Measurements from ENCODE around the gene VTA1. TPM values are rescaled to one million over a fixed set of nuclear protein-coding genes. Genes with fewer than 3 reads are reported as not detected.
"Not testable (repeated sequence)": the region's sequence is repeated elsewhere in the genome, so short reads cannot be mapped to it uniquely, and the experiment has no call there.

The VTA1 gene, protein sequence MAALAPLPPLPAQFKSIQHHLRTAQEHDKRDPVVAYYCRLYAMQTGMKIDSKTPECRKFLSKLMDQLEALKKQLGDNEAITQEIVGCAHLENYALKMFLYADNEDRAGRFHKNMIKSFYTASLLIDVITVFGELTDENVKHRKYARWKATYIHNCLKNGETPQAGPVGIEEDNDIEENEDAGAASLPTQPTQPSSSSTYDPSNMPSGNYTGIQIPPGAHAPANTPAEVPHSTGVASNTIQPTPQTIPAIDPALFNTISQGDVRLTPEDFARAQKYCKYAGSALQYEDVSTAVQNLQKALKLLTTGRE
- total RNA-seq: 20.9 TPM

DNA sequence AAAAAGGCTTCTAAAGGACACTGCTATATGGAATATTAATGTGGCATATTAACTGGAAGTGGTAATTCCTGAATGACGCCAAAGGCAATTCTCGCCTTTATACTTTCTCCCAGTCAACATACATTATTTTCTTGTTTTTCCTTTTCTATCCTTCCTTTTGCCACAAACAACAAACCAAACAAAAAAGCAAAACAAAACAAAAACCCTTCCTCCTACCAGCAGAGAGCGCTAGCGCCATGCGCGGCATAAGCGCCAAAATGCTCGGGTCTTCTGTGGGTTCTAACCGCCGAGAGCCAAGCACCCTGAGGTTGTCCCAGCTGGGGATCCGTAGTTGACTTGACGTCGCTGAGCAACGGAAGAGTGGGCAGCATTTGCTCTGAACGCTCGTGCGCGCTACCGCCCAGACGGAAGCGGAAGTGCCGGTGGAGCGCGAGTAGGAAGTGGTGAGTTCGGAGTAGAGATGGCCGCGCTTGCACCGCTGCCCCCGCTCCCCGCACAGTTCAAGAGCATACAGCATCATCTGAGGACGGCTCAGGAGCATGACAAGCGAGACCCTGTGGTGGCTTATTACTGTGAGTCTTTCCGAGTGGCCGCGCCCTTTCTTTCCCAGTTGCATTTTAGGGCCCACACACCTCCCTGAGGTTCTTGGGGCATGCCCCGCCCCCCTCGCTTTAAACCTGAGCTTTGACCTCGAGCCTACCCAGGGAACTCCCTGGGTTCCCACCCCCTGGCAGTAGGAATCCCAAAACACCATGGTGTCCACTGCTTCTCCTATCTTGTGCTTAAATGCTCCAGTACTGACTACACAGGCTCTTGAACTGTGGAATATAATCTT is at the start of gene VTA1, which contains the start of gene NMBR:
Gene VTA1 (plus strand): TSS at position 436 of the 835 bp plus-strand sequence. CDS start 25 bp downstream, at position 461.
Gene NMBR (minus strand): TSS at position 295 of the 835 bp plus-strand sequence. CDS start 58,464 bp downstream, outside the sequence.
- no peaks in the 10 kb centered on the region for H3K27me3 ChIP-seq (ENCODE audit: control insufficient read depth in 3 of 3, insufficient read depth in 3 of 3, low read length in 3 of 3)
- H3K4me3 ChIP-seq (ENCODE audit: low read length in 3 of 3): peak within 1 kb of the TSS; percentile 92 to 99 (median 97)
- no peaks in the 10 kb centered on the region for H3K9me3 ChIP-seq (ENCODE audit: control insufficient read depth in 3 of 3, low read length in 3 of 3)
- H3K27ac ChIP-seq (ENCODE audit: low read depth, low read length): peak within 1 kb of the TSS; percentile 45
- peaks cover 7 to 10% (median 10%) of the 10 kb centered on the region in 3 donors for H3K4me1 ChIP-seq (ENCODE audit: control insufficient read depth in 3 of 3, insufficient read depth in 3 of 3, low read length in 3 of 3)
- no peaks in the 10 kb centered on the region for H3K36me3 ChIP-seq (ENCODE audit: control insufficient read depth in 3 of 3, insufficient read depth in 3 of 3, low read length in 3 of 3)
- H3K9ac ChIP-seq (ENCODE audit: low read depth in 1 of 3, low read length in 3 of 3): peak within 1 kb of the TSS; percentile 80 to 87 (median 85)

DNA sequence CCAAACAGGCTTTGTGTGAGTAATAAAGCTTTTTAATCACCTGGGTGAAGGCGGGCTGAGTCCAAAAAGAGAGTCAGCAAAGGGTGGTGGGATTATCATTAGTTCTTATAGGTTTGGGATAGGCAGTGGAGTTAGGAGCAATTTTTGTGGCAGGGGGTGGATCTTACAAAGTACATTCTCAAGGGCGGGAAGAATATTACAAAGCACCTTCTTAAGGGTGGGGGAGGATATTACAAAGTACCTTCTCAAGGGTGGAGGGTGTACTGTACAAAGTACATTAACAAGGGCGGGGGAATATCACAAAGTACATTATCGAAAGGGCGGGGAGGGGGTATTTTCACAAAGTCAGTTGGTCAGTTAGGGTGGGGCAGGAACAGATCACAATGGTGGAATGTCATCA is 42.2 kb upstream of the VTA1 start:
- not testable (repeated sequence) for H3K9me3 ChIP-seq (ENCODE audit: control insufficient read depth in 3 of 3, low read length in 3 of 3); H3K27me3 ChIP-seq (ENCODE audit: control insufficient read depth in 3 of 3, insufficient read depth in 3 of 3, low read length in 3 of 3); H3K36me3 ChIP-seq (ENCODE audit: control insufficient read depth in 3 of 3, insufficient read depth in 3 of 3, low read length in 3 of 3); H3K4me1 ChIP-seq (ENCODE audit: control insufficient read depth in 3 of 3, insufficient read depth in 3 of 3, low read length in 3 of 3); H3K9ac ChIP-seq (ENCODE audit: low read depth in 1 of 3, low read length in 3 of 3); H3K27ac ChIP-seq (ENCODE audit: low read depth, low read length); H3K4me3 ChIP-seq (ENCODE audit: low read length in 3 of 3)

- H3K9me3 ChIP-seq (ENCODE audit: control insufficient read depth in 3 of 3, low read length in 3 of 3); H3K9ac ChIP-seq (ENCODE audit: low read depth in 1 of 3, low read length in 3 of 3); H3K4me1 ChIP-seq (ENCODE audit: control insufficient read depth in 3 of 3, insufficient read depth in 3 of 3, low read length in 3 of 3); H3K36me3 ChIP-seq (ENCODE audit: control insufficient read depth in 3 of 3, insufficient read depth in 3 of 3, low read length in 3 of 3); H3K27ac ChIP-seq (ENCODE audit: low read depth, low read length); H3K4me3 ChIP-seq (ENCODE audit: low read length in 3 of 3); H3K27me3 ChIP-seq (ENCODE audit: control insufficient read depth in 3 of 3, insufficient read depth in 3 of 3, low read length in 3 of 3): not testable (repeated sequence)
These were observed 36.2 kb upstream of the VTA1 start for GRCh38 chr6:142110820-142111219.

GRCh38 chr6:142112451-142113061 is 34.5 kb upstream of the VTA1 start:
- Histone ChIP-seq H3K9ac (ENCODE audit: low read depth in 1 of 3, low read length in 3 of 3) (no peak overlapping the region), H3K27ac (ENCODE audit: low read depth, low read length) (no peak overlapping the region), H3K4me1 (ENCODE audit: control insufficient read depth in 3 of 3, insufficient read depth in 3 of 3, low read length in 3 of 3) (no peaks in the 10 kb centered on the region), H3K9me3 (ENCODE audit: control insufficient read depth in 3 of 3, low read length in 3 of 3) (no peaks in the 10 kb centered on the region), H3K36me3 (ENCODE audit: control insufficient read depth in 3 of 3, insufficient read depth in 3 of 3, low read length in 3 of 3) (no peaks in the 10 kb centered on the region), H3K27me3 (ENCODE audit: control insufficient read depth in 3 of 3, insufficient read depth in 3 of 3, low read length in 3 of 3) (no peaks in the 10 kb centered on the region), H3K4me3 (ENCODE audit: low read length in 3 of 3) (no peak overlapping the region)

DNA sequence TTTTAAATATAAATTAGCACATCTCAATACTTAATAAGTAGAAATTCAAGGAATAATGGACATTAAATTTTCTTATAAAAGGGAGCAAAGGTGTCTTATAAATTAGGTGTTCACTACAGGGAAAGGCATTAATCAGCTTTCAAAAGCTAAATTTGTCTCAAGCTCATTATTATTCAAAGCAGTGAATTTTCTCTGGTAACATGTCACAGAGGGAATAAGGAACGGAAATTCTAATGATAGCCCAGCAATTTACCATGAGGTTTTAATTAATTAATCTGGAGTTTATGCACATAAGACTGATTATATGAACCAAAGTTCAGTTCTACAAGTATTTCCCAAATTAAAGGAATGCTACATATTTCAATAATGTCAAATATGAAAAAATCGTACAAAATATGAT is 29.7 kb upstream of the VTA1 start:
- Histone ChIP-seq H3K9me3 (ENCODE audit: control insufficient read depth in 3 of 3, low read length in 3 of 3) (no peaks in the 10 kb centered on the region), H3K27me3 (ENCODE audit: control insufficient read depth in 3 of 3, insufficient read depth in 3 of 3, low read length in 3 of 3) (no peaks in the 10 kb centered on the region), H3K27ac (ENCODE audit: low read depth, low read length) (no peak overlapping the region), H3K9ac (ENCODE audit: low read depth in 1 of 3, low read length in 3 of 3) (no peak overlapping the region), H3K4me3 (ENCODE audit: low read length in 3 of 3) (no peak overlapping the region), H3K36me3 (ENCODE audit: control insufficient read depth in 3 of 3, insufficient read depth in 3 of 3, low read length in 3 of 3) (no peaks in the 10 kb centered on the region), H3K4me1 (ENCODE audit: control insufficient read depth in 3 of 3, insufficient read depth in 3 of 3, low read length in 3 of 3) (no peaks in the 10 kb centered on the region)

DNA sequence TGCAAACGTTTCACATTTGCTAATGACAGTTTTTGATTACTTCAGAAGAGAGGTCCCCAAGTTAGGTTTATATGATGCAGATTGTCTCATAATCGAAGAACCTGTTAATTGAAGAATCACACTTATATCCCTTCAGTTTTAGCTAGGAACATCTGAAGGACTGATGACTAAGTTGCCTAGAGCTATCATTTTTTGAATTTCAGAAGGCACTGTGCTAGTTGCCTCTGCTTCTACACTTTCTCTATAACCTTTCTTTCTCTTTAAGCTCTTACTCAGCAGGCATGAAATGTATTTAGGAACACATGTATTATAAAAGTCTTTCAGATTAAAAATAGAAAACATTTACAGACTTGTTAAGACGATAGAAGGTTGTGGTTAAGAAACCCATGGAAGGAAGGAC is 28.7 kb upstream of the VTA1 start:
- Histone ChIP-seq H3K4me3 (ENCODE audit: low read length in 3 of 3) (no peak overlapping the region), H3K27me3 (ENCODE audit: control insufficient read depth in 3 of 3, insufficient read depth in 3 of 3, low read length in 3 of 3) (no peaks in the 10 kb centered on the region), H3K27ac (ENCODE audit: low read depth, low read length) (no peak overlapping the region), H3K9me3 (ENCODE audit: control insufficient read depth in 3 of 3, low read length in 3 of 3) (no peaks in the 10 kb centered on the region), H3K36me3 (ENCODE audit: control insufficient read depth in 3 of 3, insufficient read depth in 3 of 3, low read length in 3 of 3) (no peaks in the 10 kb centered on the region), H3K4me1 (ENCODE audit: control insufficient read depth in 3 of 3, insufficient read depth in 3 of 3, low read length in 3 of 3) (no peaks in the 10 kb centered on the region), H3K9ac (ENCODE audit: low read depth in 1 of 3, low read length in 3 of 3) (no peak overlapping the region)

- Histone ChIP-seq H3K27ac (ENCODE audit: low read depth, low read length) (no peak overlapping the region), H3K9ac (ENCODE audit: low read depth in 1 of 3, low read length in 3 of 3) (no peak overlapping the region), H3K9me3 (ENCODE audit: control insufficient read depth in 3 of 3, low read length in 3 of 3) (no peaks in the 10 kb centered on the region), H3K4me3 (ENCODE audit: low read length in 3 of 3) (no peak overlapping the region), H3K36me3 (ENCODE audit: control insufficient read depth in 3 of 3, insufficient read depth in 3 of 3, low read length in 3 of 3) (no peaks in the 10 kb centered on the region), H3K27me3 (ENCODE audit: control insufficient read depth in 3 of 3, insufficient read depth in 3 of 3, low read length in 3 of 3) (no peaks in the 10 kb centered on the region), H3K4me1 (ENCODE audit: control insufficient read depth in 3 of 3, insufficient read depth in 3 of 3, low read length in 3 of 3) (no peaks in the 10 kb centered on the region)
These were observed 28.1 kb upstream of the VTA1 start for GRCh38 chr6:142118925-142119324.

DNA sequence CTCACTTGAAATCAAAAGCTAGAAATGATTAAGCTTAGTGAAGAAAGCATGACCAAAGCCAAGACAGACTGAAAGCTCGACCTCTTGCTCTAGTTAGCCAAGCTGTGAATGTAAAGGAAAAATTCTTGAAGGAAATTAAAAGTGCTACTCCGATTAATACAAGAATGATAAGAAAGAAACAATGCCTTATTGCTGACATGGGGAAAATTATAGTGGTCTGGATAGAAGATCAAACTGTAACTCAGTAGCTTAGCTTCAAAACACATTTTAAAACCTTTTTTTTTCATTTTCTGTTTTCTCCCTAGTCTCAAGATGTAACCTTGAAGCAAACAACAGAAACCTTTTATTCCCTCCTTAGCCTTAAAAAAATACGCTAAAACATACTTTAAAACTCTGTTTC is 25.7 kb upstream of the VTA1 start:
- Histone ChIP-seq H3K27me3 (ENCODE audit: control insufficient read depth in 3 of 3, insufficient read depth in 3 of 3, low read length in 3 of 3) (no peaks in the 10 kb centered on the region), H3K4me3 (ENCODE audit: low read length in 3 of 3) (no peak overlapping the region), H3K4me1 (ENCODE audit: control insufficient read depth in 3 of 3, insufficient read depth in 3 of 3, low read length in 3 of 3) (no peaks in the 10 kb centered on the region), H3K9ac (ENCODE audit: low read depth in 1 of 3, low read length in 3 of 3) (no peak overlapping the region), H3K9me3 (ENCODE audit: control insufficient read depth in 3 of 3, low read length in 3 of 3) (no peaks in the 10 kb centered on the region), H3K27ac (ENCODE audit: low read depth, low read length) (no peak overlapping the region), H3K36me3 (ENCODE audit: control insufficient read depth in 3 of 3, insufficient read depth in 3 of 3, low read length in 3 of 3) (no peaks in the 10 kb centered on the region)

DNA sequence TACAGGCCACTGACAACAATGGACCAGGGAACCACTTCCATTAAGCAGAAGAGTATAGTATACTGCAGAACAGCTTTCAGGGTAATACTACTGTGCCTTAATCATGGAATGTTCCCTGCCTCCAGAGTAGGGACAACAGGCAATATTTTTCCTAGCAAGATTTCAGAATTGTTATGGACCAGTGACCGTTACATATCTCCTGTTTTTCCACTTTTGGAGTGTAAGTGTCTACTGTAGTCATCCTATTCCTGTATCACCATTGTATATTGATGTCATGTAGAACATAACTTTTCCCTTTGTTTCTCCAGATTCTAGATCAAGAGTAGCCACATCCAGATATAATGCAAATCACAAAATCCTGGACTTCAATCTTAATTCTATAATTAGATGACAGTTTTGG is 16.2 kb upstream of the VTA1 start:
- Histone ChIP-seq H3K36me3 (ENCODE audit: control insufficient read depth in 3 of 3, insufficient read depth in 3 of 3, low read length in 3 of 3) (no peaks in the 10 kb centered on the region), H3K9ac (ENCODE audit: low read depth in 1 of 3, low read length in 3 of 3) (no peak overlapping the region), H3K4me1 (ENCODE audit: control insufficient read depth in 3 of 3, insufficient read depth in 3 of 3, low read length in 3 of 3) (no peaks in the 10 kb centered on the region), H3K27ac (ENCODE audit: low read depth, low read length) (no peak overlapping the region), H3K4me3 (ENCODE audit: low read length in 3 of 3) (no peak overlapping the region), H3K9me3 (ENCODE audit: control insufficient read depth in 3 of 3, low read length in 3 of 3) (peaks cover 0 to 2% (median 0%) of the 10 kb centered on the region in 3 donors), H3K27me3 (ENCODE audit: control insufficient read depth in 3 of 3, insufficient read depth in 3 of 3, low read length in 3 of 3) (no peaks in the 10 kb centered on the region)

DNA sequence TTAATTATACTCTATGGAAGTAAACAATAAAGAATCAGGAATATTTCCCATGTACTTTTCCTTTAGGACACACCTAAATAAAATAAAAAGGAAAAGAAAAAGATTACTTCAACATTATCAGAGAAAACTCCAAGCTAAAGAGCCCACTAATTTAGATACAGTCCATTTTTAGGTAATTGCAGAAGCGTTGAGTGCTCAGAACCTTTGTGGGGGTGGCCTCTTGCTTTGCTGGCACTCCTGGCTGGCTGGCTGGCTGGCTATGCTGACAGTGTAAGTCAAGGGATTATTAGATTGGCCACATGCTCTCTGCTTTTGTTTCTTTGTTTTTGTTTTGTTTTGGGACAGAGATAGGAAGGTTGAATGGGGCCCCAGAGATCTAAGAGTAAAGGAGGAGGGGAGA is 14.4 kb upstream of the VTA1 start, which contains the start of gene GJE1:
Gene GJE1 (plus strand): TSS at position 301 of the 400 bp plus-strand sequence. CDS start 234 bp downstream, outside the sequence.
- Histone ChIP-seq H3K4me3 (ENCODE audit: low read length in 3 of 3) (no peak within 1 kb of the TSS), H3K27me3 (ENCODE audit: control insufficient read depth in 3 of 3, insufficient read depth in 3 of 3, low read length in 3 of 3) (no peaks in the 10 kb centered on the region), H3K4me1 (ENCODE audit: control insufficient read depth in 3 of 3, insufficient read depth in 3 of 3, low read length in 3 of 3) (no peaks in the 10 kb centered on the region), H3K36me3 (ENCODE audit: control insufficient read depth in 3 of 3, insufficient read depth in 3 of 3, low read length in 3 of 3) (no peaks in the 10 kb centered on the region), H3K27ac (ENCODE audit: low read depth, low read length) (no peak within 1 kb of the TSS), H3K9ac (ENCODE audit: low read depth in 1 of 3, low read length in 3 of 3) (no peak within 1 kb of the TSS), H3K9me3 (ENCODE audit: control insufficient read depth in 3 of 3, low read length in 3 of 3) (peaks cover 0 to 2% (median 0%) of the 10 kb centered on the region in 3 donors)
